Skin of body (tissue), 2 donors: ENCODE data around the gene CCL2. TPM values are rescaled to one million over a fixed set of nuclear protein-coding genes. Genes with fewer than 3 reads are reported as not detected.

ENCODE experiments used
- DNase-seq: peaks from one replicate; lab custom pipeline; 2025; lab: John Stamatoyannopoulos, UW
- total RNA-seq: library from RNA; depleted of rRNA; stranded (reverse); fragments of >200 nt; gene quantifications from one replicate; pipeline ENCODE4 v1.2.3, GENCODE V29; 2014

Gene CCL2
- total RNA-seq, 1 donor from 2014 or later, result 25.5 TPM

GRCh38 chr17:34241062-34241461 is 14.0 kb upstream of the CCL2 start:
- peak; percentile 21 for DNase-seq

DNA sequence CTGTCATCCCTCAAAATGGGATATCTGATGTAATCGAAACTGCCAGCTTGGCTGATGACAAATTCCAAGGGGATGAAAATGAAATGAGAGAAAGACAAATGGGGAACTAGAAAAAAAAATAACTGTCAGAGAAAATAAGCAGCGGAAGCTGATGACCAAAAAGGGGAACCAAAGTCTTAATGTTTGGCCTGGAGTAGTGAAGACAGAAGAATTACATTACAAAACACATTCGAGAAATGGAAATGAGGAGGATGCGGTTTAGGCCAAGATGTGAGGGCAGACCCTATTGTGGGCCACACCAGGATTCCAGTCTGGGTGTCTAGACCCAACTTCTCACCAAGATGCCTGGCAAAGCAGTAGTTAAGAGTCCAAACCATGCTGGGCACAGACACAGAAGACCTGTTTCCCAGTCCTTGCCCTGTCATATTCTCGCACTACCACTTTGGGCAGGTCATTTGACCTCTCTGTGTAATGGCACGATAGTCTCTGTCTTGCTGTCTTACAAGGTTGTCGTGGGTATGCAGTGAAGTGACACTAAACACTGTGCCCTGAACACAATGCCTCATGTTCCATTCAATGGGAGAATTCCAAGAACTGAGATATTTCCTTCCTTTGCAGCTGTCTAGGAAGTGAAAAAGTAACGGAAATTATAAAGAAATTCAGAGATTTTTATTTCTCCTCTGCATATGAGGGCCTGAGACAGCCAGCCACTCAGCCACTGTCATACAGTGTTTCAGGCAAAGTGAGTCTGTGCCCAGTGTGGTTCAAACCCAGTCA is 12.3 kb upstream of the CCL2 start:
- DNase-seq, result peak; percentile 21

DNA sequence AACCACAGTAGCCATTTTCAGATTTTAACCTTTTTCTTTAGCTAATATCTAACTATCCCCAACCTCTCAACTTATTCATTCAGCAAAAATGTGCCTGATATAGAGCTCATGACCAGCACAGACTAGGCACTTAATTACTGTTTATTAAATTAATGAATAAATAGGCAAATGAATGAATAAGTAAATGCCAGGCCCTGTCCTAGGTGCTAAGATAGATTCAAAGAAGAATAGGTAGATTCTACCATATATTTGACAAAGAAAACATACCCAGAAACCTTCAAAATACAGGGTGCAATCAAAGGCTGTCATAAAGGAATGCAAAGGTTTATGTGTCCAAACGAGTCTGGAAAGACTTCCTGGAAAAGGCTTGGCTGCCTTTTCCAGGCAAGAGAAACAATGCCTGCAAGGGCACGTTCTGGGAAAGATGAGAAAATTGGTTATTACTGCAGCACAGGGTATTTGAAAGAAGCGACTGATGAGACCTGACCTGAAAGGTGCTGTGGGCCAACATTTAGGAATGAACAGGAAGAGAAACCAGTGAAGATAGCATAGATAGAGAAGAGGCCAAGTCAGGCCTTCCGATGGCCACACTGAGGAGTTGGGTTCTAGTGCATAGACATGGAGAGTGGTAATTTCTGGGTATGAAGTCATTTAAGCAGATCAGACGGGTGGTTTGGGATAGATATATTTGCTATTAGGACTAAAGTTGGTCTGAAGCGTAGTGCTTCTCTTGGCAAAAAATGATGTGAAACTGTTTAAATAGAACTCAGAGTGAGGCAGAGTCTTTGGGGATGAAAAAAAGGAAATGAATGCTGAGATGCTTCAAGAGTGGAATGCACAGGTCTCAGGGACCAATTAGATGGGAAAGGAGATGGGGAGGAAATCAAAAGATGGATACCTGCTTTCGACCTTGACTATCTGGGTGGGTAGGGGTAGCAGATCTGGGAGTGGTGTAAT is 11.4 kb upstream of the CCL2 start:
- no peak for DNase-seq

DNA sequence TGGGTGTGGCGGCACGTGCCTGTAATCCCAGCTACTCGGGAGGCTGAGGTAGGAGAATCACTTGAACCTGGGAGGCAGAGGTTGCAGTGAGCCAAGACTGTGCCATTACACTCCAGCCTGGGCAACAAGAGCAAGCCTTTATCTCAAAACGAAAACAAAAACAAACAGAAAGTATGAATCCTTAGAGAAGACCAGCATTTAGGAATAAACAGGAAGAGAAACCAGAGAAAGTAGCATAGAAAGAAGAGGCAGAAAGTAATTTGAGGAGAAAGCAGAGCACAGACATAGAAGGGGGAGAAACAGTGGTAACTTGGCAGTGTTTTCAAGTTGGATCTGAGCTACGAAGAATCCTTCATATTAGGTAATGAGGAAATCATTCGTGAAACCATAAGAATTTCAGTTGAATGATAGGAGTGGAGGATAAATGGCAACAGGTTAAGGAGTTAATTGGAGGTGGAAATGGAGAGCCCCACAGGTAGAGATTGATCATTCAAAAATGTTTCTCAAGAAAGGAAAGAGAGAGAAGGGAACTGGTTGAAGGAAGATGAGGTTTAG is 9.7 kb upstream of the CCL2 start:
- no peak for DNase-seq

GRCh38 chr17:34246446-34246845 is 8.6 kb upstream of the CCL2 start:
- DNase-seq, result no peak

GRCh38 chr17:34246881-34247280 is 8.2 kb upstream of the CCL2 start:
- DNase-seq, result no peak

DNA sequence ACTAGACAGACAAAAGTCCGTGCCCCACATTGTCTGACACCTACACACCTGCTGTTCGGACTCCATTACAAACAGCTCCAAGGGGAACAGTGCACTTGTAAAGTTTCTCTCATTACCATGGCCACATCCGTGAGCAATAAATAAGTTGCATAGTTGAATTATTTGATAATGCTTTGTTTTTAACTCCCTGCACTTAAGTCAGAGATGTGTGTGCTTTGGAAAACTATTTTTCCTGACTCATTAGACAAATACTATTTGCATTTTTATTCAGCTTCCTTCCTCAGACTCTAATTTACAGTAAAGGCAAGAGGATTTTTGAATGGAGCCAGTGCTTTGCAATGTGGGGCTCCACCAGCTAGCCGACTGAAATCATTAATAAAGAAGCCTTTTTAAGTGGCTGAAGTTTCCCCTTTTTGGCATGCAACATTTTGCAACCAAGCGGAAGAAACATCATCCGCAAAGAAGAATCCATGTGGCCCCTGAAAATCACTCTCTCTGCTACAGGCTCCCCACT is 6.5 kb upstream of the CCL2 start:
- no peak for DNase-seq

DNA sequence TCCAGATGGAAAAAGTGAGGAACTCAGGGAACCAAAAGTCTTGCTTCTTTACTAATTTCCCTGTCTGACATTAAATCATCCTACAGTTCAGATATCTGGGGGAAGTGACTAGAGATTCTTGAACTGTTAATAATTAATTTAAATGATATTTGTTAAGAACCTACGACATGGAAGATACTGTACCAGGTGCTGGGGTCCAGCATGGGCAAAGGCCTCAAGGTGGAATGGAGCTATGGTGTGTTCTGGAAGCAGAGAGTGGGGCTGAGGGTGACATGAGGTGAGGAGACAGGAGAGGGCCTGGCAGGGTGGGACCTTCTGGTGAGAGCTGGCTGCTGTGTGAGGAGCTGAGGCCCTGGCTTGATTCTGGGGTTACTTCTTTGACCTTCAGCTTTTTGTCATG is 6.0 kb upstream of the CCL2 start:
- no peak for DNase-seq

GRCh38 chr17:34249478-34249877 is 5.6 kb upstream of the CCL2 start:
- DNase-seq, result no peak

- DNase-seq, result no peak
Observed at GRCh38 chr17:34251186-34251585, 3.9 kb upstream of the CCL2 start.

- no peak for DNase-seq
Observed at GRCh38 chr17:34252095-34252443, 3.0 kb upstream of the CCL2 start.

- DNase-seq, result peak; percentile 88
Observed at GRCh38 chr17:34252444-34253138, 2.5 kb upstream of the CCL2 start.

GRCh38 chr17:34253139-34253525 is 2.0 kb upstream of the CCL2 start:
- no peak for DNase-seq

- DNase-seq, result no peak
Observed at GRCh38 chr17:34254146-34254545, 939 bp upstream of the CCL2 start.

GRCh38 chr17:34255381-34255732 is 272 bp downstream of the CCL2 start:
- DNase-seq, result no peak

GRCh38 chr17:34255841-34256240 is 756 bp downstream of the CCL2 start:
- no peak for DNase-seq

GRCh38 chr17:34257299-34257985 is 2.4 kb downstream of the CCL2 start:
- DNase-seq, result no peak

DNA sequence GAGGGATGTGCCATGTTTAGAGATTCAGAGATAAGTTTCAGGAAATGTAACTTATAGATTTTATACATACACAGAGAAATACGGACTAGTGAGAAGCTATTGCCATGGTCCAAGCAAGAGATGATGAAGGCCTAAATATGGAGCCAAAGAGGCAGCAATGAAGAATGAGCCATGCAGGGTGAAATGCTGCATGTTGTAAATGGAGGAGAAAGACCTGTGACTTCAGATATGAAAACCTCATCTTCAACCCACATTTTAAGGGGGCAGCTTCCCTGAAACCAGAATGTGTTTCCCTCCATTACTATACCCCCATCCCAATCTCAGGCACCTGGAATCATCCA is 2.9 kb downstream of the CCL2 start:
- DNase-seq, result no peak

DNA sequence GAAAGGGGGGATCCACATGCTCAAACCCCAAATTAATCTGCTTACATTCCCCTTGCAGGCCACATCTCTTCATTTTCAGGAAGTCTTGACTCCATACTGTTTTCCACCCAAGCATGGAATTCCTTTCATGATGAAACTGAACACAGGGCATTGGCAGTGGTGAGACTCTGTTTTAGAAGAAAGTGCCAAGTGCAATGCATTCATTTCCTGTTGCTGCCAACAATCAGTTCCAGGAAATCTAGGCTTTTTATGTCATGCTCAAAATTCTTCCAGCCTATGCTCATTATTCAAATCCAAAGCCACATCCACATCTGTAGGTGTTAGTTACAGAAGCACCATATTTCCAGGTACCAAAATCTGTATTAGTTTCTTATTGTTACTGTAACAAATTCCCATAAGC is 4.1 kb downstream of the CCL2 start:
- DNase-seq, result peak; percentile 37

GRCh38 chr17:34260861-34261260 is 5.8 kb downstream of the CCL2 start:
- DNase-seq, result no peak
